Ishikawa (cell line): ENCODE measurements around the gene KRTAP1-1.

Experiments used
- CEBPB ChIP-seq: IDR thresholded peaks from 2 replicates; pipeline ENCODE4 v1.6.1; 2012
- TAF1 ChIP-seq: IDR thresholded peaks from 2 replicates; pipeline ENCODE4 v1.6.1; 2012; ENCODE audit warnings: low read depth, mild to moderate bottlenecking
- TF ChIP-seq, protein P1 (sequence below): IDR thresholded peaks from 2 replicates; pipeline ENCODE4 v1.6.1; 2012; ENCODE audit warnings: low read depth, mild to moderate bottlenecking

DNA sequence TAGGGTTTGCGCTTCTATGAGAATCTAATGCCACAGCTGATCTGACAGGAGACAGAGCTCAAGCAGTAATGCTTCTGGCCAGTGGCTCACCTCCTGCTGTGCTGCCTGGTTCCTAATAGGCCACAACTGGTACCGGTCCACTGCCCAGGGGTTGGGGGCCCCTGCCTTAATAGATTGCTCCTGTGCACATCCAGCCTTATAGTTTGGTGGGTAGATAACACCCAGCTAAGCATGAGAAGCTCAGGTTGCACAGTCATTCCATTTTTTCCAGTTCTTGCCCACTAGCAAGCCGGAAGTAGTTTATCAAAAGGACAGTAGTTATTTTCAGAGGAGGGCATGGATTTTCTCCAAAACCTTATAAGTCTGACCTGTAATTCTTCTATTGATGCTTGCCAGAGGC lies 21.8 kb downstream of the KRTAP1-1 start:
- TF ChIP-seq, protein P1, sequence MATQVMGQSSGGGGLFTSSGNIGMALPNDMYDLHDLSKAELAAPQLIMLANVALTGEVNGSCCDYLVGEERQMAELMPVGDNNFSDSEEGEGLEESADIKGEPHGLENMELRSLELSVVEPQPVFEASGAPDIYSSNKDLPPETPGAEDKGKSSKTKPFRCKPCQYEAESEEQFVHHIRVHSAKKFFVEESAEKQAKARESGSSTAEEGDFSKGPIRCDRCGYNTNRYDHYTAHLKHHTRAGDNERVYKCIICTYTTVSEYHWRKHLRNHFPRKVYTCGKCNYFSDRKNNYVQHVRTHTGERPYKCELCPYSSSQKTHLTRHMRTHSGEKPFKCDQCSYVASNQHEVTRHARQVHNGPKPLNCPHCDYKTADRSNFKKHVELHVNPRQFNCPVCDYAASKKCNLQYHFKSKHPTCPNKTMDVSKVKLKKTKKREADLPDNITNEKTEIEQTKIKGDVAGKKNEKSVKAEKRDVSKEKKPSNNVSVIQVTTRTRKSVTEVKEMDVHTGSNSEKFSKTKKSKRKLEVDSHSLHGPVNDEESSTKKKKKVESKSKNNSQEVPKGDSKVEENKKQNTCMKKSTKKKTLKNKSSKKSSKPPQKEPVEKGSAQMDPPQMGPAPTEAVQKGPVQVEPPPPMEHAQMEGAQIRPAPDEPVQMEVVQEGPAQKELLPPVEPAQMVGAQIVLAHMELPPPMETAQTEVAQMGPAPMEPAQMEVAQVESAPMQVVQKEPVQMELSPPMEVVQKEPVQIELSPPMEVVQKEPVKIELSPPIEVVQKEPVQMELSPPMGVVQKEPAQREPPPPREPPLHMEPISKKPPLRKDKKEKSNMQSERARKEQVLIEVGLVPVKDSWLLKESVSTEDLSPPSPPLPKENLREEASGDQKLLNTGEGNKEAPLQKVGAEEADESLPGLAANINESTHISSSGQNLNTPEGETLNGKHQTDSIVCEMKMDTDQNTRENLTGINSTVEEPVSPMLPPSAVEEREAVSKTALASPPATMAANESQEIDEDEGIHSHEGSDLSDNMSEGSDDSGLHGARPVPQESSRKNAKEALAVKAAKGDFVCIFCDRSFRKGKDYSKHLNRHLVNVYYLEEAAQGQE: no peak
- TF ChIP-seq TAF1 (no peak), CEBPB (no peak)
